Activated CD4-positive, CD25-positive, alpha-beta regulatory T cell (primary cell): Measurements from ENCODE around the gene IGSF11.
"Not testable (repeated sequence)": the region's sequence is repeated elsewhere in the genome, so short reads cannot be mapped to it uniquely, and the experiment has no call there.

Experiments
- DNase-seq, 4 experiments: peaks; one replicate each; lab custom pipeline; 2025; lab: John Stamatoyannopoulos, UW

Gene IGSF11

GRCh38 chr3:119034256-119035013 lies at the start of gene IGSF11:
TSS of gene IGSF11 (minus strand) at chr3:119034846. CDS start at chr3:119034582, 264 bp downstream.
- peak; percentile 16 to 31 (median 20) for DNase-seq

- DNase-seq: no peak
Measured at GRCh38 chr3:119080364-119080763, 45.7 kb upstream of the IGSF11 start.

GRCh38 chr3:119073258-119074001 lies 38.8 kb upstream of the IGSF11 start:
- DNase-seq: no peak

GRCh38 chr3:119072451-119072850 lies 37.8 kb upstream of the IGSF11 start:
- DNase-seq: not testable (repeated sequence)

GRCh38 chr3:119069725-119070124 lies 35.1 kb upstream of the IGSF11 start:
- DNase-seq: no peak

GRCh38 chr3:119063471-119063870 lies 28.8 kb upstream of the IGSF11 start:
- no peak for DNase-seq

- no peak for DNase-seq
Measured at GRCh38 chr3:119062892-119063291, 28.2 kb upstream of the IGSF11 start.

- DNase-seq: no peak
Measured at GRCh38 chr3:119044593-119044992, 9.9 kb upstream of the IGSF11 start.

GRCh38 chr3:119042162-119042561 lies 7.5 kb upstream of the IGSF11 start:
- DNase-seq: no peak

- no peak for DNase-seq
Measured at GRCh38 chr3:119035014-119035346, 334 bp upstream of the IGSF11 start.

- DNase-seq: no peak
Measured at GRCh38 chr3:119033393-119034255, 1.0 kb downstream of the IGSF11 start.

- DNase-seq: no peak
Measured at GRCh38 chr3:119025171-119025795, 9.4 kb downstream of the IGSF11 start.

GRCh38 chr3:119019767-119020518 lies 14.7 kb downstream of the IGSF11 start:
- DNase-seq: no peak

GRCh38 chr3:119018690-119019463 lies 15.8 kb downstream of the IGSF11 start:
- no peak for DNase-seq

GRCh38 chr3:119015942-119016341 lies 18.7 kb downstream of the IGSF11 start:
- no peak for DNase-seq

GRCh38 chr3:119013951-119014350 lies 20.7 kb downstream of the IGSF11 start:
- DNase-seq: no peak

GRCh38 chr3:119011528-119011927 lies 23.1 kb downstream of the IGSF11 start:
- DNase-seq: no peak

GRCh38 chr3:118997190-118997589 lies 37.5 kb downstream of the IGSF11 start:
- no peak for DNase-seq

- DNase-seq: no peak
Measured at GRCh38 chr3:118991775-118992174, 42.9 kb downstream of the IGSF11 start.

- DNase-seq: no peak
Measured at GRCh38 chr3:118990823-118991560, 43.7 kb downstream of the IGSF11 start.
